ENCODE measurements around the gene CELSR3.
A peak's percentile ranks its signal among the peaks of the same experiment; 100 is the strongest.

The CELSR3 gene

DNA sequence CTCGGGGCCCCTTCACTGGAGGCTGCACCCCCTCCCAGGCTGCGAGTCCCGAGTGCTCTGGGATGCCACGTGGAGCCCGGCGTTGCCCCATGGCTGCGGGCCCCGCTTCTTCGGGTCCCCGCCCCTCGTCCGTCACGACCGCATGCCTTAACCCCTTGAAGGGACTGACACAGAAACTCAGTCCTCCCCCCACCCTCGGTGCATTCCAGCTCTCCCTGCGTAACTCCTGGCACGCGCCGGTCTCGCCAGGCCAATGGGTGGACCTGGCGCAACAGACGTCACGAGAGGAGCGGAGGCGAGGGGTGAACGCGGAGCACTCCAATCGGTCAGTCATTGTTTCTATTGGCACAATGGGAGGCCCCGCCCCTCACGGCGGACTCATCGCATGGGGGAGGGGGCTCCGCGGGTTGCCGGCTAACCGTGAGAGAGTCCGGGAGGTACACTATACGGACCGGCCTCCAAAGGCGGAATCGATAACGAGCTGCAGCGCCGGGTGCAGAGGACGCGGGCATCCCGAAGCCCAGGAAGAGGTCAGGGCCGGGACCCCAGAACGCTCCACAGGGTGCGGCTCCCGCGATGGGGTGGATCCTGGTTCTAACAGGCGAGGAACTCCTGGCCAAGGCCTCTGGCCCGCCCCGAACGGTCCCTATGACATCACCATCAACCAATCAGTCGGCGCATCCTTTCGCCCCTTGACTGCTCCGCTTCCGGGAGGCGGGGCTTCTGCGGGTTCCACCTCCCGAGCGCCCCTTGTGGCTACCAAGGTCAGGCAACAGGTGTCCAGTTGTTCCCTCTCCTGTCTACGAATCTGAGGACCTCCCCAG lies 1.0 kb upstream of the CELSR3 start:
- TF ChIP-seq, protein P1, sequence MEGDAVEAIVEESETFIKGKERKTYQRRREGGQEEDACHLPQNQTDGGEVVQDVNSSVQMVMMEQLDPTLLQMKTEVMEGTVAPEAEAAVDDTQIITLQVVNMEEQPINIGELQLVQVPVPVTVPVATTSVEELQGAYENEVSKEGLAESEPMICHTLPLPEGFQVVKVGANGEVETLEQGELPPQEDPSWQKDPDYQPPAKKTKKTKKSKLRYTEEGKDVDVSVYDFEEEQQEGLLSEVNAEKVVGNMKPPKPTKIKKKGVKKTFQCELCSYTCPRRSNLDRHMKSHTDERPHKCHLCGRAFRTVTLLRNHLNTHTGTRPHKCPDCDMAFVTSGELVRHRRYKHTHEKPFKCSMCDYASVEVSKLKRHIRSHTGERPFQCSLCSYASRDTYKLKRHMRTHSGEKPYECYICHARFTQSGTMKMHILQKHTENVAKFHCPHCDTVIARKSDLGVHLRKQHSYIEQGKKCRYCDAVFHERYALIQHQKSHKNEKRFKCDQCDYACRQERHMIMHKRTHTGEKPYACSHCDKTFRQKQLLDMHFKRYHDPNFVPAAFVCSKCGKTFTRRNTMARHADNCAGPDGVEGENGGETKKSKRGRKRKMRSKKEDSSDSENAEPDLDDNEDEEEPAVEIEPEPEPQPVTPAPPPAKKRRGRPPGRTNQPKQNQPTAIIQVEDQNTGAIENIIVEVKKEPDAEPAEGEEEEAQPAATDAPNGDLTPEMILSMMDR (IDR thresholded peaks at IDR 0.05; ENCODE audit: control insufficient read depth, extremely low read depth, insufficient read depth): peak; percentile 74
- H3K4me3 ChIP-seq (ENCODE audit: low read depth, low read length): peak overlapping the region; percentile 70

DNA sequence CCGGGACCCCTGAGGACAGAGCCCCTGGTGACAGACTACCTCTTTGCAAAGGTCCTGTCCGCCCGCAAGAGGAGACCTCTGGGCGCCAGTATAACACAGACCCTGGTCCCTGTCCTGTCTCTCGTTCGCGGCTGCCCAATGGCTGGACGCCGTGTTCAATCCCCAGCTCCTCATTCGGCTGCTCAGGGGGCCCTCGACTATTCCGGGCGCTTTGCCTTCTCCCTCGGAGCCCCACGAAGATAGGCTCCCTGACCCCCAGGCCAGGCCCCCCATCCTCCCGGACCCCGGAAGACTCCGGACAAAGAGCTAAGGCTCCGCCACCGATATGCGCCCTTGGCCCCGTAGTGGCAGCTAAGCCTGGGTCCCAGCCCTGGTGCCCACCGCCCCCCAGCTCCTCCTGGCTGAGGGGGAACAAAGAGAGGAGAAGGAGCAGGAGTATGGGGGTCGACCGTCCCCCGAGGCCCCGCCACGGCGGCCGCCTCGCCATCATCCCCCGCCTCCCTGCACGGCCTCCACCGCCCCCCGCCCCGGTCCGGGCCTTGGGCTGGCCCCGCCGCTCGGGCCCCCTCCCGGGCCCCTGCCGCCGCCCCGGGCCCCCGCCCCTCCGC lies 437 bp downstream of the CELSR3 start:
- DNase-seq (ENCODE audit: low read depth): no peak
- TF ChIP-seq, protein P1 (IDR thresholded peaks at IDR 0.05; ENCODE audit: control insufficient read depth, extremely low read depth, insufficient read depth): no peak
- peak overlapping the region; percentile 70 for H3K4me3 ChIP-seq (ENCODE audit: low read depth, low read length)

More for the DNA sequence above, 1.0 kb upstream of the CELSR3 start:
- DNase-seq (ENCODE audit: low read depth): peak; percentile 99

DNA sequence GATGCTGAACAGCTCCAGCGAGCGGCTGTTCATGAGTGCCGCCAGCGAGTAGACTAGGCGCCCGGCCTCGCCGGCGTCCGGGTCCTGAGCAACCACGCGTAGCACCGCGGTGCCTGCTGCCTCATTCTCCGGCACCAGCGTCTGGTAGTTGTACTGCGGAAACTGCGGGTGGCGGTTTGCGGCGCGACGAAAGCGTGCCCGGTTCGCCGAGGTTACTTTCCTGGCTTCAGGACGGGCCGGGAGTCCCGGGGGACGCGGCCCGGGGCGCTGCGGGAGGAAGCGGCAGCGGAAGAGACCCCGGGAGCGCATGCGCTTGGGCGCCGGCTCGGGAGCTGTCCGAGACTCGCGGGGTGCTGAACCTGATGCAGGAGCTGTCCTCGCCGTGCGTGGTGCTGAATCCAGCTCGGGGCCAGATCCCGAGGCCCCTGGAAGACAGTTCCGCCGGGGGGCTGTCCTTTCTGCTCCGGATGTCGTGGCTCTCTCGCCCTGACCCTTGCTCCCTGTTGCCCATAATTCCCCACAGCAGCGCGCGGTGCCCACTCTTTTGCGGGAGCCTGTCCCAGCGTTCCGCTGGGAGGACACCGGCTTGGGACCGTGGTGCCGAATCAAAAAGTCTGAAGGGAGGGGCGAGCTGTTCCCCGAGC lies 1.1 kb downstream of the CELSR3 start:
- TF ChIP-seq, protein P1 (IDR thresholded peaks at IDR 0.05; ENCODE audit: control insufficient read depth, extremely low read depth, insufficient read depth): no peak

DNA sequence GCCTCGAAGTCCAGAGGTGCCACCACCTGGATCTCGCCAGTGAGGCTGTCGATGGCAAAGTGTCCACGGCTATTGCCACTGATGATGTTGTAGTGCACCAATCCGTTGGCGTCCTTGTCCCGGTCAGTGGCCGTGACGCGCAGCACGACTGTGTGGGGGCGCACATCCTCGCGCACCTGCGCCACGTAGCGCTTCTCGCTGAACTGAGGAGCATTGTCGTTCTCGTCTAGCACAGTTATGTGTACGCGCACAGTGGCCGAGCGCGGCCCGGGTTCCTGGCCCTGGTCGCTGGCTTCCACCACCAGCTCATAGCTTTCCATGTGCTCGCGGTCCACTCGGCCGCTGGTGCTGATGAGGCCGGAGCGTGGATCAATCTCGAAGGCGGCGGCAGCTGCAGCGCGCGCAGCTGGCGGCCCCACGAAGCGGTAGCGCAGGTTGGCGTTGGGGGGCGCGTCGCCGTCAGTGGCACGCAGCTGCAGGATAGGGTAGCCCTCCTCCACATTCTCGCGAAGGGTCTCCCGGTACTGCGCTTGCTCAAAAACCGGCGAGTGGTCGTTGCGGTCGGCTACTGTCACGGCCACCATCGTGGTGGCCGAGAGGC lies 1.8 kb downstream of the CELSR3 start:
- H3K4me3 ChIP-seq (ENCODE audit: low read depth, low read length): no peak overlapping the region
- no peak for DNase-seq (ENCODE audit: low read depth)
- TF ChIP-seq, protein P1 (IDR thresholded peaks at IDR 0.05; ENCODE audit: control insufficient read depth, extremely low read depth, insufficient read depth): no peak

More for the DNA sequence above, 1.1 kb downstream of the CELSR3 start:
- peak overlapping the region; percentile 70 for H3K4me3 ChIP-seq (ENCODE audit: low read depth, low read length)
- DNase-seq (ENCODE audit: low read depth): no peak

DNA sequence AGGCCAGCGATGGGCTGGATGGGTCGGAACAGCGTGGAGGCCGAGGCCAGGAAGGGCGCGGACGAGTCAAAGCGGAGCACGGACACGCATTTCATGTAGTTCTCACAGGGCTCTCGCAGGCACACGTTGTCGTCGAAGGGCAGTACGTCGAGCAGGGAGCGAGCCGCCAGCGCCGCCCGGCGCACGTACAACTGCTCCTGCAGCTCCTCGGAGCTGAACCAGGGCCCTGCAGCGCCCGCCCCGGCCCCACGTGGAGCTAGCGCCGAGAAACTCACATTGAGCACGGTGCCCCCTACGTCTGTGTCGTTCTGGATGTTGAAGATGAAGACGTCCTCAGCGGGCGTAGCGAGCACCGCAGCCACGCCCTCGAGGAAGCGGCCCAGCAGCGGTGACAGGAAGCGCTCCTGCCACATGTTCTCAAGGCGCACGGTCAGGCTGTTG lies 5.8 kb downstream of the CELSR3 start:
- TF ChIP-seq, protein P1 (IDR thresholded peaks at IDR 0.05; ENCODE audit: control insufficient read depth, extremely low read depth, insufficient read depth): no peak
- no peak for DNase-seq (ENCODE audit: low read depth)
- no peak overlapping the region for H3K4me3 ChIP-seq (ENCODE audit: low read depth, low read length)

DNA sequence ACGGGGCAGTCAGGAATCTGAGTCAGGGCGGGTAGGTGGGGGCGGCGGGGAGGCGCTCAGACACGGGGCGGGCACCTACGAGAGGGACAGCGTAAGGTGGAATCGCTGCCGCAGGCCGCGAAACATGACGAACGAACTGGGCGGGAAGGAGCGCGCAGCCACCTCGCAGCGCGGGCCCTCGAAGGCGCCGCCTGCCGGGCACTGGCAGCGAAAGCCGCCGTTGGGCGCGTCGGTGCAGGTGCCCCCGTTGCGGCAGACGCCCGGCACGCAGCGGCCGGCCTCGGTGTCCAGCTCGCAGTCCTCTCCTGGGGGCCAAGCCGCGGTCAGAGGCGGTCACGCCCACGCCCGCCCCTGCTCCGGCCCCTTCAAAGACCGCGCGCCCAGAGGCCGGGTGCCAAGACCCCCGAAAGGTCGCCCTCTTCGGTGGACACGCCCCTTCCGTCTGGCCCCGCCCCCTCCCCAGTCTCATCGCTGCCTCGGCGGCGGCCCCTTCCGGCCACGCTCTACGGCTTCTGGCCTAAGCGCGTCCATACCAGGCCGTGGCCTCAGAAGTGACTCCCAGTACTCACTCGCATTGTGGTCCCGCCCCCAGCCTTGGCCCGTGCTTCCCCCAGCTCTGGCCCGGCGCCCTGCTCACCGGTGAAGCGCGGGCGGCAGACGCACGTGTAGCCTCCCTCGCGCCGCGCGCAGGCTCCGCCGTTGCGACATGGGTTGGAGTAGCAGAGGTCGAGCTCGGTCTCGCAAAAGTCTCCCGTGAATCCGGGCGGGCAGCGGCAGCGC lies 6.4 kb downstream of the CELSR3 start:
- H3K4me3 ChIP-seq (ENCODE audit: low read depth, low read length): no peak overlapping the region
- TF ChIP-seq, protein P1 (IDR thresholded peaks at IDR 0.05; ENCODE audit: control insufficient read depth, extremely low read depth, insufficient read depth): peak; percentile 53; the same call in 1 of the 2 replicates
- no peak for DNase-seq (ENCODE audit: low read depth)
